HG02759 (cell line): ENCODE results near the gene CCKAR.

ENCODE experiments used
- ATAC-seq: cut with Tn5 transposase; IDR thresholded peaks from one replicate; pipeline ENCODE4 v1.9.1; 2021; ENCODE audit warnings: mild to moderate bottlenecking, moderate library complexity; ENCODE audit not compliant: unreplicated experiment

The CCKAR gene

GRCh38 chr4:26491449-26492170 is 1.3 kb upstream of the CCKAR start:
- no peak for ATAC-seq

GRCh38 chr4:26490960-26491284 is 638 bp upstream of the CCKAR start:
- ATAC-seq = no peak

GRCh38 chr4:26489101-26489985 is 941 bp downstream of the CCKAR start:
- ATAC-seq = no peak

GRCh38 chr4:26485684-26486083 is 4.6 kb downstream of the CCKAR start:
- ATAC-seq = no peak

GRCh38 chr4:26484516-26484915 is 5.8 kb downstream of the CCKAR start:
- no peak for ATAC-seq

- no peak for ATAC-seq
Observed at GRCh38 chr4:26484032-26484515, 6.2 kb downstream of the CCKAR start.

- ATAC-seq = no peak
Observed at GRCh38 chr4:26482508-26483462, 7.5 kb downstream of the CCKAR start.

GRCh38 chr4:26478330-26478729 is 12.0 kb downstream of the CCKAR start:
- no peak for ATAC-seq

GRCh38 chr4:26476545-26476944 is 13.7 kb downstream of the CCKAR start:
- ATAC-seq = no peak

GRCh38 chr4:26475716-26476115 is 14.6 kb downstream of the CCKAR start:
- ATAC-seq = no peak

GRCh38 chr4:26474551-26474950 is 15.7 kb downstream of the CCKAR start:
- no peak for ATAC-seq

GRCh38 chr4:26473893-26474292 is 16.4 kb downstream of the CCKAR start:
- no peak for ATAC-seq

- no peak for ATAC-seq
Observed at GRCh38 chr4:26471890-26472289, 18.4 kb downstream of the CCKAR start.

GRCh38 chr4:26468977-26469376 is 21.3 kb downstream of the CCKAR start:
- no peak for ATAC-seq

GRCh38 chr4:26468283-26468949 is 21.9 kb downstream of the CCKAR start:
- ATAC-seq = no peak

GRCh38 chr4:26467724-26468123 is 22.6 kb downstream of the CCKAR start:
- no peak for ATAC-seq

GRCh38 chr4:26466578-26467270 is 23.6 kb downstream of the CCKAR start:
- ATAC-seq = no peak

GRCh38 chr4:26464420-26465095 is 25.7 kb downstream of the CCKAR start:
- no peak for ATAC-seq

GRCh38 chr4:26463386-26463785 is 26.9 kb downstream of the CCKAR start:
- ATAC-seq = no peak
